GM23338 (cell line): ENCODE results near the gene DOCK4. TPM values are rescaled to one million over a fixed set of nuclear protein-coding genes. Genes with fewer than 3 reads are reported as not detected.

Experiments used
- ATAC-seq: fragments of 200-7000 bp; cut with Tn5 transposase; 3 replicates; pipeline ENCODE4 v1.9.1; 2020
- DNase-seq: peaks from one replicate; pipeline ENCODE4 v3.0.0-alpha.2; 2015; ENCODE audit warnings: low spot score
- H2AFZ ChIP-seq: fragments of 200-600 bp; sonication (generic); 2 replicates; pipeline ENCODE4 v1.8.0; 2016; ENCODE audit warnings: antibody characterized with exemption, mild to moderate bottlenecking, moderate library complexity
- H3F3A ChIP-seq: fragments of 200-600 bp; sonication (generic); replicated peaks from 2 replicates; pipeline ENCODE4 v1.8.0; 2017; ENCODE audit warnings: antibody characterized with exemption, mixed run types, low read depth
- H3K27ac ChIP-seq: fragments of 200-600 bp; sonication (generic); 2 replicates; pipeline ENCODE4 v1.6.1; 2016; ENCODE audit warnings: low read depth
- H3K27me3 ChIP-seq: fragments of 200-600 bp; sonication (generic); 2 replicates; pipeline ENCODE4 v1.8.0; 2016; ENCODE audit warnings: mild to moderate bottlenecking, mixed run types, moderate library complexity; ENCODE audit not compliant: insufficient read depth
- H3K36me3 ChIP-seq: fragments of 200-600 bp; sonication (generic); 2 replicates; pipeline ENCODE4 v1.8.0; 2016; ENCODE audit warnings: mild to moderate bottlenecking; ENCODE audit not compliant: insufficient read depth
- H3K4me1 ChIP-seq: fragments of 200-600 bp; sonication (generic); 2 replicates; pipeline ENCODE4 v1.8.0; 2016; ENCODE audit warnings: mild to moderate bottlenecking, moderate library complexity; ENCODE audit not compliant: insufficient read depth
- H3K4me2 ChIP-seq: fragments of 200-600 bp; sonication (generic); 2 replicates; pipeline ENCODE4 v1.7.1; 2017; ENCODE audit warnings: mixed run types
- H3K4me3 ChIP-seq: fragments of 200-600 bp; sonication (generic); 2 replicates; pipeline ENCODE4 v1.6.1; 2016; ENCODE audit warnings: mixed run types
- H3K79me2 ChIP-seq: fragments of 200-600 bp; sonication (generic); replicated peaks from 2 replicates; pipeline ENCODE4 v1.8.0; 2017; ENCODE audit warnings: mild to moderate bottlenecking; ENCODE audit not compliant: insufficient read depth
- H3K9me2 ChIP-seq: fragments of 200-600 bp; sonication (generic); 2 replicates; pipeline ENCODE4 v1.8.0; 2017; ENCODE audit not compliant: insufficient read depth
- H4K20me1 ChIP-seq: fragments of 200-600 bp; sonication (generic); replicated peaks from 2 replicates; pipeline ENCODE4 v1.8.0; 2017; ENCODE audit warnings: mild to moderate bottlenecking; ENCODE audit not compliant: insufficient read depth
- H3K27ac Mint-ChIP-seq: 2 replicates; pipeline ENCODE4 v1.8.0; 2020; ENCODE audit warnings: inconsistent platforms, mild to moderate bottlenecking, moderate library complexity, mixed read lengths
- H3K27me3 Mint-ChIP-seq: 3 replicates; pipeline ENCODE4 v1.8.0; 2022; ENCODE audit warnings: low read depth, mild to moderate bottlenecking, moderate library complexity, mixed read lengths, inconsistent platforms; ENCODE audit not compliant: insufficient read depth, poor library complexity
- H3K36me3 Mint-ChIP-seq: 3 replicates; pipeline ENCODE4 v1.8.0; 2021; ENCODE audit warnings: low read depth, mild to moderate bottlenecking, inconsistent platforms, moderate library complexity, mixed read lengths
- H3K4me1 Mint-ChIP-seq: 3 replicates; pipeline ENCODE4 v1.8.0; 2020; ENCODE audit warnings: mild to moderate bottlenecking, inconsistent platforms, mixed read lengths
- H3K4me3 Mint-ChIP-seq: 3 replicates; pipeline ENCODE4 v1.8.0; 2021; ENCODE audit warnings: moderate library complexity, mild to moderate bottlenecking, inconsistent platforms, mixed read lengths
- H3K9me3 Mint-ChIP-seq: 3 replicates; pipeline ENCODE4 v1.8.0; 2020; ENCODE audit warnings: moderate library complexity, mild to moderate bottlenecking, inconsistent platforms, mixed read lengths
- CREB1 ChIP-seq: fragments of 250-450 bp; sonication (Bioruptor Pico); IDR thresholded peaks from 2 replicates; pipeline ENCODE4 v1.5.0; 2020; ENCODE audit warnings: low read depth, mild to moderate bottlenecking, moderate library complexity
- NANOG ChIP-seq: IDR thresholded peaks from 2 replicates; pipeline ENCODE4 v1.6.1; 2016; ENCODE audit warnings: antibody characterized with exemption, borderline replicate concordance
- POLR2AphosphoS5 ChIP-seq: IDR thresholded peaks from 2 replicates; pipeline ENCODE4 v1.6.1; 2016; ENCODE audit warnings: antibody characterized with exemption, low read depth
- REST ChIP-seq: IDR thresholded peaks from one replicate; pipeline ENCODE4 v1.6.1; 2018; ENCODE audit warnings: antibody characterized with exemption; ENCODE audit not compliant: unreplicated experiment
- ZNF114 ChIP-seq: fragments of 250-450 bp; sonication (Bioruptor Pico); IDR thresholded peaks from 2 replicates; pipeline ENCODE4 v1.5.0; 2020; ENCODE audit warnings: mild to moderate bottlenecking, moderate library complexity
- ZNF331 ChIP-seq: fragments of 250-450 bp; sonication (Bioruptor Pico); IDR thresholded peaks from 2 replicates; pipeline ENCODE4 v1.5.0; 2020; ENCODE audit warnings: low read depth, mild to moderate bottlenecking, moderate library complexity
- polyA plus RNA-seq: library from polyadenylated mRNA; unstranded; fragments of >200 nt; fragmentation: Nextera tagmentation; extraction: Ambion mirVana; gene quantifications from 2 replicates; pipeline ENCODE4 v1.2.1, GENCODE V29; 2016
- total RNA-seq: library from RNA; depleted of rRNA; stranded (reverse); fragments of >200 nt; shearing (Covaris generic); gene quantifications from 2 replicates; pipeline ENCODE4 v1.2.3, GENCODE V29; 2014
- TF ChIP-seq, protein P1 (sequence below): IDR thresholded peaks from 2 replicates; pipeline ENCODE4 v1.6.1; 2016; ENCODE audit warnings: antibody characterized with exemption
- TF ChIP-seq, protein P2 (sequence below), 2 experiments: fragments of 200-600 bp in 1 of 2; sonication (generic) in 1 of 2; conservative IDR thresholded peaks; 2 replicates each; pipeline versions ENCODE4 v1.5.1 to v1.6.1; 2016 to 2017; ENCODE audit warnings: antibody characterized with exemption in 2 of 2, low read depth in 2 of 2, mild to moderate bottlenecking in 2 of 2, moderate library complexity in 1 of 2
- TF ChIP-seq, protein P3 (sequence below): fragments of 250-450 bp; sonication (Bioruptor Pico); IDR thresholded peaks from 2 replicates; pipeline ENCODE4 v1.5.0; 2020; ENCODE audit warnings: mild to moderate bottlenecking, moderate library complexity

The DOCK4 gene
- total and polyA plus RNA-seq, 2 experiments from 2014 or later: 6.3 to 33.8 TPM

- no peaks in the 10 kb centered on the region for H3K79me2 ChIP-seq
- H3K27ac ChIP-seq: no peak overlapping the region
- ATAC-seq (no peak), DNase-seq (no peak)
- H3F3A ChIP-seq: 0 out of 2 replicates have a peak, but pooled peaks cover 3% of the 10 kb centered on the region
- H3K27me3 ChIP-seq: no peaks in the 10 kb centered on the region
- TF ChIP-seq, protein P1, sequence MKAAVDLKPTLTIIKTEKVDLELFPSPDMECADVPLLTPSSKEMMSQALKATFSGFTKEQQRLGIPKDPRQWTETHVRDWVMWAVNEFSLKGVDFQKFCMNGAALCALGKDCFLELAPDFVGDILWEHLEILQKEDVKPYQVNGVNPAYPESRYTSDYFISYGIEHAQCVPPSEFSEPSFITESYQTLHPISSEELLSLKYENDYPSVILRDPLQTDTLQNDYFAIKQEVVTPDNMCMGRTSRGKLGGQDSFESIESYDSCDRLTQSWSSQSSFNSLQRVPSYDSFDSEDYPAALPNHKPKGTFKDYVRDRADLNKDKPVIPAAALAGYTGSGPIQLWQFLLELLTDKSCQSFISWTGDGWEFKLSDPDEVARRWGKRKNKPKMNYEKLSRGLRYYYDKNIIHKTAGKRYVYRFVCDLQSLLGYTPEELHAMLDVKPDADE: no peak
- TF ChIP-seq, protein P2, sequence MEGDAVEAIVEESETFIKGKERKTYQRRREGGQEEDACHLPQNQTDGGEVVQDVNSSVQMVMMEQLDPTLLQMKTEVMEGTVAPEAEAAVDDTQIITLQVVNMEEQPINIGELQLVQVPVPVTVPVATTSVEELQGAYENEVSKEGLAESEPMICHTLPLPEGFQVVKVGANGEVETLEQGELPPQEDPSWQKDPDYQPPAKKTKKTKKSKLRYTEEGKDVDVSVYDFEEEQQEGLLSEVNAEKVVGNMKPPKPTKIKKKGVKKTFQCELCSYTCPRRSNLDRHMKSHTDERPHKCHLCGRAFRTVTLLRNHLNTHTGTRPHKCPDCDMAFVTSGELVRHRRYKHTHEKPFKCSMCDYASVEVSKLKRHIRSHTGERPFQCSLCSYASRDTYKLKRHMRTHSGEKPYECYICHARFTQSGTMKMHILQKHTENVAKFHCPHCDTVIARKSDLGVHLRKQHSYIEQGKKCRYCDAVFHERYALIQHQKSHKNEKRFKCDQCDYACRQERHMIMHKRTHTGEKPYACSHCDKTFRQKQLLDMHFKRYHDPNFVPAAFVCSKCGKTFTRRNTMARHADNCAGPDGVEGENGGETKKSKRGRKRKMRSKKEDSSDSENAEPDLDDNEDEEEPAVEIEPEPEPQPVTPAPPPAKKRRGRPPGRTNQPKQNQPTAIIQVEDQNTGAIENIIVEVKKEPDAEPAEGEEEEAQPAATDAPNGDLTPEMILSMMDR (conservative IDR thresholded peaks at IDR 0.05; ENCODE audit: low read depth in 2 of 2): no peak
- no peak for TF ChIP-seq REST
- no peak for TF ChIP-seq ZNF114 (CRISPR knock-in tag)
- no peak for TF ChIP-seq POLR2AphosphoS5
- TF ChIP-seq NANOG: no peak
- no peak for TF ChIP-seq CREB1 (CRISPR knock-in tag)
- TF ChIP-seq, protein P3, sequence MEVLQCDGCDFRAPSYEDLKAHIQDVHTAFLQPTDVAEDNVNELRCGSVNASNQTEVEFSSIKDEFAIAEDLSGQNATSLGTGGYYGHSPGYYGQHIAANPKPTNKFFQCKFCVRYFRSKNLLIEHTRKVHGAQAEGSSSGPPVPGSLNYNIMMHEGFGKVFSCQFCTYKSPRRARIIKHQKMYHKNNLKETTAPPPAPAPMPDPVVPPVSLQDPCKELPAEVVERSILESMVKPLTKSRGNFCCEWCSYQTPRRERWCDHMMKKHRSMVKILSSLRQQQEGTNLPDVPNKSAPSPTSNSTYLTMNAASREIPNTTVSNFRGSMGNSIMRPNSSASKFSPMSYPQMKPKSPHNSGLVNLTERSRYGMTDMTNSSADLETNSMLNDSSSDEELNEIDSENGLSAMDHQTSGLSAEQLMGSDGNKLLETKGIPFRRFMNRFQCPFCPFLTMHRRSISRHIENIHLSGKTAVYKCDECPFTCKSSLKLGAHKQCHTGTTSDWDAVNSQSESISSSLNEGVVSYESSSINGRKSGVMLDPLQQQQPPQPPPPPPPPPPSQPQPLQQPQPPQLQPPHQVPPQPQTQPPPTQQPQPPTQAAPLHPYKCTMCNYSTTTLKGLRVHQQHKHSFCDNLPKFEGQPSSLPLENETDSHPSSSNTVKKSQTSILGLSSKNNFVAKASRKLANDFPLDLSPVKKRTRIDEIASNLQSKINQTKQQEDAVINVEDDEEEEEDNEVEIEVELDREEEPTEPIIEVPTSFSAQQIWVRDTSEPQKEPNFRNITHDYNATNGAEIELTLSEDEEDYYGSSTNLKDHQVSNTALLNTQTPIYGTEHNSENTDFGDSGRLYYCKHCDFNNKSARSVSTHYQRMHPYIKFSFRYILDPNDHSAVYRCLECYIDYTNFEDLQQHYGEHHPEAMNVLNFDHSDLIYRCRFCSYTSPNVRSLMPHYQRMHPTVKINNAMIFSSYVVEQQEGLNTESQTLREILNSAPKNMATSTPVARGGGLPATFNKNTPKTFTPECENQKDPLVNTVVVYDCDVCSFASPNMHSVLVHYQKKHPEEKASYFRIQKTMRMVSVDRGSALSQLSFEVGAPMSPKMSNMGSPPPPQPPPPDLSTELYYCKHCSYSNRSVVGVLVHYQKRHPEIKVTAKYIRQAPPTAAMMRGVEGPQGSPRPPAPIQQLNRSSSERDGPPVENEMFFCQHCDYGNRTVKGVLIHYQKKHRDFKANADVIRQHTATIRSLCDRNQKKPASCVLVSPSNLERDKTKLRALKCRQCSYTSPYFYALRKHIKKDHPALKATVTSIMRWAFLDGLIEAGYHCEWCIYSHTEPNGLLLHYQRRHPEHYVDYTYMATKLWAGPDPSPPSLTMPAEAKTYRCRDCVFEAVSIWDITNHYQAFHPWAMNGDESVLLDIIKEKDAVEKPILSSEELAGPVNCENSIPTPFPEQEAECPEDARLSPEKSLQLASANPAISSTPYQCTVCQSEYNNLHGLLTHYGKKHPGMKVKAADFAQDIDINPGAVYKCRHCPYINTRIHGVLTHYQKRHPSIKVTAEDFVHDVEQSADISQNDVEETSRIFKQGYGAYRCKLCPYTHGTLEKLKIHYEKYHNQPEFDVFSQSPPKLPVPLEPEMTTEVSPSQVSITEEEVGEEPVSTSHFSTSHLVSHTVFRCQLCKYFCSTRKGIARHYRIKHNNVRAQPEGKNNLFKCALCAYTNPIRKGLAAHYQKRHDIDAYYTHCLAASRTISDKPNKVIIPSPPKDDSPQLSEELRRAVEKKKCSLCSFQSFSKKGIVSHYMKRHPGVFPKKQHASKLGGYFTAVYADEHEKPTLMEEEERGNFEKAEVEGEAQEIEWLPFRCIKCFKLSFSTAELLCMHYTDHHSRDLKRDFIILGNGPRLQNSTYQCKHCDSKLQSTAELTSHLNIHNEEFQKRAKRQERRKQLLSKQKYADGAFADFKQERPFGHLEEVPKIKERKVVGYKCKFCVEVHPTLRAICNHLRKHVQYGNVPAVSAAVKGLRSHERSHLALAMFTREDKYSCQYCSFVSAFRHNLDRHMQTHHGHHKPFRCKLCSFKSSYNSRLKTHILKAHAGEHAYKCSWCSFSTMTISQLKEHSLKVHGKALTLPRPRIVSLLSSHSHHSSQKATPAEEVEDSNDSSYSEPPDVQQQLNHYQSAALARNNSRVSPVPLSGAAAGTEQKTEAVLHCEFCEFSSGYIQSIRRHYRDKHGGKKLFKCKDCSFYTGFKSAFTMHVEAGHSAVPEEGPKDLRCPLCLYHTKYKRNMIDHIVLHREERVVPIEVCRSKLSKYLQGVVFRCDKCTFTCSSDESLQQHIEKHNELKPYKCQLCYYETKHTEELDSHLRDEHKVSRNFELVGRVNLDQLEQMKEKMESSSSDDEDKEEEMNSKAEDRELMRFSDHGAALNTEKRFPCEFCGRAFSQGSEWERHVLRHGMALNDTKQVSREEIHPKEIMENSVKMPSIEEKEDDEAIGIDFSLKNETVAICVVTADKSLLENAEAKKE (CRISPR knock-in tag): no peak
- TF ChIP-seq ZNF331 (CRISPR knock-in tag): no peak
- no peak overlapping the region for H3K4me2 ChIP-seq
- H3K4me3 ChIP-seq: no peak overlapping the region
- H2AFZ ChIP-seq: no peak overlapping the region
- H3K4me3 Mint-ChIP-seq: no peak overlapping the region
- H3K36me3 Mint-ChIP-seq: peaks cover 29% of the 10 kb centered on the region
- H4K20me1 ChIP-seq: no peaks in the 10 kb centered on the region
- H3K4me1 Mint-ChIP-seq: peaks cover 12% of the 10 kb centered on the region
- peaks cover 4% of the 10 kb centered on the region; the same call in 2 of the 3 replicates for H3K9me3 Mint-ChIP-seq
- H3K4me1 ChIP-seq: peaks cover 14% of the 10 kb centered on the region; the same call in 1 of the 2 replicates
- H3K27ac Mint-ChIP-seq: no peak overlapping the region
- H3K27me3 Mint-ChIP-seq: peaks cover 10% of the 10 kb centered on the region
- peaks cover 4% of the 10 kb centered on the region; the same call in 1 of the 2 replicates for H3K9me2 ChIP-seq
- 0 out of 2 replicates have a peak, but pooled peaks cover 6% of the 10 kb centered on the region for H3K36me3 ChIP-seq
Observed at GRCh38 chr7:111746950-111747349, 459.2 kb downstream of the DOCK4 start.
